Heart left ventricle (tissue), 16 donors: ENCODE data around the gene SPOCK1. TPM values are rescaled to one million over a fixed set of nuclear protein-coding genes. Genes with fewer than 3 reads are reported as not detected.

Experiments
- ATAC-seq, 4 donors: fragments of 200-7000 bp; cut with Tn5 transposase; one replicate each; pipeline ENCODE4 v1.9.1; 2020 to 2022; ENCODE audit warnings: moderate library complexity in 4 of 4, mild to moderate bottlenecking in 3 of 4, moderate number of reproducible peaks in 1 of 4
- DNase-seq, 5 donors: peaks; one replicate each; pipeline ENCODE4 v3.0.0-alpha.2; 2020
- H3K27ac ChIP-seq, 12 donors: fragments of 200-600 bp; sonication (generic) in 4 of 12; one replicate each; pipeline versions ENCODE4 v1.5.0 to v1.8.0; 2016 to 2022; ENCODE audit warnings: mild to moderate bottlenecking in 2 of 12
- H3K27me3 ChIP-seq, 9 donors: fragments of 200-600 bp; sonication (generic) in 2 of 9; one replicate each; pipeline versions ENCODE4 v1.5.1 to v1.8.0; 2016 to 2022; ENCODE audit warnings: mild to moderate bottlenecking in 3 of 9
- H3K36me3 ChIP-seq, 9 donors: fragments of 200-600 bp; sonication (generic) in 2 of 9; one replicate each; pipeline versions ENCODE4 v1.5.0 to v1.8.0; 2018 to 2022; ENCODE audit warnings: mild to moderate bottlenecking in 2 of 9
- H3K4me1 ChIP-seq, 12 donors: fragments of 200-600 bp; sonication (generic) in 4 of 12; one replicate each; pipeline versions ENCODE4 v1.5.0 to v1.8.0; 2016 to 2022; ENCODE audit warnings: mild to moderate bottlenecking in 3 of 12
- H3K4me3 ChIP-seq, 12 donors: fragments of 200-600 bp; sonication (generic) in 4 of 12; one replicate each; pipeline versions ENCODE4 v1.5.0 to v1.8.0; 2017 to 2022; ENCODE audit warnings: mild to moderate bottlenecking in 9 of 12, moderate library complexity in 4 of 12
- H3K9me3 ChIP-seq, 12 donors: fragments of 200-600 bp; sonication (generic) in 4 of 12; one replicate each; pipeline versions ENCODE4 v1.5.0 to v1.8.0; 2016 to 2022; ENCODE audit warnings: mild to moderate bottlenecking in 1 of 12
- CTCF ChIP-seq, 12 donors: fragments of 200-600 bp; sonication (generic) in 4 of 12; IDR thresholded peaks; one replicate each; pipeline versions ENCODE4 v1.5.0 to v1.8.0; 2018 to 2022; ENCODE audit warnings: antibody characterized with exemption in 12 of 12, mild to moderate bottlenecking in 5 of 12
- POLR2A ChIP-seq, 2 donors: fragments of 450-650 bp; IDR thresholded peaks; one replicate each; pipeline ENCODE4 v1.6.1; 2017; ENCODE audit warnings: antibody characterized with exemption in 2 of 2, mild to moderate bottlenecking in 2 of 2, moderate library complexity in 2 of 2
- WGBS, 4 donors: extraction: QIAGEN DNeasy Blood & Tissue Kit in 2 of 4; methylation state at CpG; one replicate each; pipeline versions ENCODE4 v1.1.5 to v1.1.7; 2013 to 2018; 5-methylcytosine and 5-hydroxymethylcytosine counted together
- intact Hi-C, 10 donors: fragments of 100-400 bp; cut with DNase I; formaldehyde crosslinking; loops; one replicate each; pipeline versions ENCODE4 v1.11.1 to v1.14.2; 2022
- polyA plus RNA-seq, 2 donors: library from polyadenylated mRNA; stranded (reverse); fragments of 200-250 nt; gene quantifications; one replicate each; pipeline ENCODE4 v1.2.3, GENCODE V29; 2013
- total RNA-seq, 9 donors: library from RNA; depleted of rRNA in 2 of 9; stranded (reverse); fragments of >200 nt in 2 of 9; fragmentation: NEBNext Ultra II Directional in 3 of 9; extraction: Animal tissue kit (Norgen Biotek cat#: 25700) in 3 of 9; gene quantifications; one replicate each; pipeline versions ENCODE4 v1.1.0 to v1.2.4, GENCODE V29; 2016 to 2023
- donor health status: ischemic (EF 13 %, LVEDD 7.1; RV severe dilation, severe dysfunction).
- donor health status: healthy with polysubstance abuse.
- donor health status: DM: no; HTN: yes; CAD: no.
- donor health status: DM: no; HTN: no; CAD: no.
- donor health status: ischemic (EF 25% LVEDD 6.9; RV normal size, moderate dysfunction).
- donor health status: ischemic (EF 25% LVEDD 5.7; RV mildly dilated, moderate dysfunction).
- donor health status: healthy.
- donor health status: DM: yes; HTN: yes; CAD: no.
- donor health status: ischemic (EF 35%, LVEDD 5.7; RV mildly dilated, moderate dysfunction).
- donor health status: nonischemic (EF 11% LVEDD 7.7; RV severe dilation, severe dysfunction).
- donor health status: DM: yes; HTN: yes; CAD: no.
- donor health status: PGD.
- donor health status: ischemic (EF 29% LVEDD 5.4; RV normal size, mild dysfunction).
- donor health status: nonischemic (EF 23%, LVEDD 6.1; RV moderate dilation, normal function).

The SPOCK1 gene
- total and polyA plus RNA-seq, 11 donors, result 7.8 to 51.2 (median 19.9) TPM

- TF ChIP-seq POLR2A (IDR thresholded peaks at IDR 0.05) (no peak), CTCF (IDR thresholded peaks at IDR 0.05) (no peak)
- intact Hi-C loops, result no loop called here
- DNase-seq (no peak), ATAC-seq (no peak)
- Histone ChIP-seq H3K27me3 (no peaks in the 10 kb centered on the region), H3K4me3 (no peak overlapping the region), H3K4me1 (no peaks in the 10 kb centered on the region), H3K27ac (no peak overlapping the region), H3K36me3 (no peaks in the 10 kb centered on the region), H3K9me3 (no peaks in the 10 kb centered on the region)
- WGBS, 4 donors, result 59 to 89% (median 68%) methylated on average over 2 of the region's 2 CpGs
Observed at GRCh38 chr5:137176126-137176525, 323.0 kb downstream of the SPOCK1 start.

GRCh38 chr5:137174196-137174595 lies 324.9 kb downstream of the SPOCK1 start:
- DNase-seq, result no peak
- no peaks in the 10 kb centered on the region for H3K9me3 ChIP-seq
- no peaks in the 10 kb centered on the region for H3K27me3 ChIP-seq
- no peak overlapping the region for H3K27ac ChIP-seq
- TF ChIP-seq POLR2A (IDR thresholded peaks at IDR 0.05), result no peak
- TF ChIP-seq CTCF (IDR thresholded peaks at IDR 0.05), result no peak
- 69 to 83% (median 79%) methylated on average over 3 of the region's 3 CpGs for WGBS, 4 donors
- H3K4me3 ChIP-seq, result no peak overlapping the region
- H3K36me3 ChIP-seq, result no peaks in the 10 kb centered on the region
- no peak for ATAC-seq
- no peaks in the 10 kb centered on the region for H3K4me1 ChIP-seq
- intact Hi-C loops, result no loop called here

GRCh38 chr5:137172258-137172657 lies 326.9 kb downstream of the SPOCK1 start:
- Histone ChIP-seq H3K9me3 (no peaks in the 10 kb centered on the region), H3K27me3 (no peaks in the 10 kb centered on the region), H3K4me3 (no peak overlapping the region), H3K27ac (no peak overlapping the region), H3K36me3 (no peaks in the 10 kb centered on the region), H3K4me1 (no peaks in the 10 kb centered on the region)
- intact Hi-C loops, result no loop called here
- ATAC-seq (no peak), DNase-seq (no peak)
- 60 to 91% (median 80%) methylated on average over 2 of the region's 2 CpGs for WGBS, 4 donors
- TF ChIP-seq POLR2A (IDR thresholded peaks at IDR 0.05) (no peak), CTCF (IDR thresholded peaks at IDR 0.05) (no peak)

GRCh38 chr5:137167187-137167586 lies 331.9 kb downstream of the SPOCK1 start:
- no peak for TF ChIP-seq CTCF (IDR thresholded peaks at IDR 0.05)
- no peak for TF ChIP-seq POLR2A (IDR thresholded peaks at IDR 0.05)
- H3K4me1 ChIP-seq, result no peaks in the 10 kb centered on the region
- no peaks in the 10 kb centered on the region for H3K27me3 ChIP-seq
- no peak overlapping the region for H3K27ac ChIP-seq
- DNase-seq (no peak), ATAC-seq (no peak)
- H3K4me3 ChIP-seq, result no peak overlapping the region
- no peaks in the 10 kb centered on the region for H3K36me3 ChIP-seq
- H3K9me3 ChIP-seq, result no peaks in the 10 kb centered on the region
- intact Hi-C loops, result no loop called here
